SK-N-SH (cell line): ENCODE data around the gene GPATCH2L. TPM values are rescaled to one million over a fixed set of nuclear protein-coding genes. Genes with fewer than 3 reads are reported as not detected.

Experiments used
- CTCF ChIA-PET: fragments of 300-600, 350-600 bp; formaldehyde crosslinking; extraction: SDS; loops from one replicate; lab custom pipeline; 2021; lab: Yijun Ruan, JAX
- POLR2A ChIA-PET: fragments of 350-600 bp; sonication (Branson Sonifier 250); formaldehyde crosslinking; extraction: SDS; loops from one replicate; lab custom pipeline; 2020; ENCODE audit warnings: antibody characterized with exemption, inconsistent platforms; lab: Yijun Ruan, JAX
- DNase-seq: peaks from one replicate; pipeline ENCODE4 v3.0.0; 2012
- H2AFZ ChIP-seq: fragments of 200-600 bp; sonication (generic); 2 replicates; pipeline ENCODE4 v1.8.1; 2016; ENCODE audit warnings: antibody characterized with exemption, mild to moderate bottlenecking, low read depth
- H3F3A ChIP-seq: fragments of 200-600 bp; sonication (generic); replicated peaks from 2 replicates; pipeline ENCODE3; 2016; ENCODE audit warnings: antibody characterized with exemption, mild to moderate bottlenecking; ENCODE audit not compliant: insufficient read depth
- H3K27ac ChIP-seq, 2 experiments: fragments of 200-500 bp in 1 of 2; fragments of 200-600 bp in 1 of 2; sonication (Bioruptor generic) in 1 of 2; sonication (generic), shearing (Covaris generic) in 1 of 2; 2 replicates each; pipeline versions ENCODE4 v1.5.1 to v1.6.1; 2014 to 2016; ENCODE audit warnings: low read depth in 2 of 2, inconsistent platforms in 1 of 2, low read length in 1 of 2, mild to moderate bottlenecking in 1 of 2, mixed read lengths in 1 of 2
- H3K27me3 ChIP-seq: fragments of 200-600 bp; sonication (generic), shearing (Covaris generic); 2 replicates; pipeline ENCODE4 v1.6.1; 2016; ENCODE audit warnings: mixed run types; ENCODE audit not compliant: insufficient read depth
- H3K36me3 ChIP-seq, 2 experiments: fragments of 200-500 bp in 1 of 2; fragments of 200-600 bp in 1 of 2; sonication (Bioruptor generic) in 1 of 2; sonication (generic) in 1 of 2; replicated peaks in 1 of 2; 2 replicates each; pipeline versions ENCODE3 to v1.5.1; 2014 to 2016; ENCODE audit warnings: low read length in 1 of 2, mild to moderate bottlenecking in 1 of 2; ENCODE audit not compliant: insufficient read depth in 2 of 2, control insufficient read depth in 1 of 2
- H3K4me1 ChIP-seq, 2 experiments: fragments of 200-500 bp in 1 of 2; fragments of 200-600 bp in 1 of 2; sonication (Bioruptor generic) in 1 of 2; sonication (generic), shearing (Covaris generic) in 1 of 2; 2 replicates each; pipeline versions ENCODE4 v1.5.1 to v1.6.1; 2014 to 2016; ENCODE audit warnings: low read depth in 1 of 2, low read length in 1 of 2, mixed run types in 1 of 2; ENCODE audit not compliant: insufficient read depth in 2 of 2, control insufficient read depth in 1 of 2
- H3K4me2 ChIP-seq: fragments of 200-600 bp; sonication (generic), shearing (Covaris generic); 2 replicates; pipeline ENCODE4 v1.6.1; 2017; ENCODE audit warnings: mixed run types
- H3K4me3 ChIP-seq, 2 experiments: fragments of 200-500 bp in 1 of 2; fragments of 200-600 bp in 1 of 2; sonication (Bioruptor generic) in 1 of 2; sonication (generic), shearing (Covaris generic) in 1 of 2; 2 replicates each; pipeline versions ENCODE4 v1.5.1 to v1.8.1; 2014 to 2016; ENCODE audit warnings: low read depth in 2 of 2, inconsistent platforms in 1 of 2, low read length in 1 of 2, mild to moderate bottlenecking in 1 of 2, mixed read lengths in 1 of 2, moderate library complexity in 1 of 2
- H3K79me2 ChIP-seq: fragments of 200-600 bp; sonication (generic); 2 replicates; pipeline ENCODE4 v1.8.1; 2017; ENCODE audit warnings: mild to moderate bottlenecking; ENCODE audit not compliant: insufficient read depth
- H3K9ac ChIP-seq: fragments of 200-600 bp; sonication (generic); 2 replicates; pipeline ENCODE4 v1.6.1; 2017; ENCODE audit warnings: mixed run types
- H3K9me2 ChIP-seq: fragments of 200-600 bp; sonication (generic); 2 replicates; pipeline ENCODE4 v1.6.1; 2017; ENCODE audit warnings: mixed run types
- H3K9me3 ChIP-seq: fragments of 200-600 bp; sonication (generic); 2 replicates; pipeline ENCODE4 v1.6.1; 2017; ENCODE audit warnings: mixed run types, mild to moderate bottlenecking, moderate library complexity
- H4K20me1 ChIP-seq: fragments of 200-600 bp; sonication (generic); 2 replicates; pipeline ENCODE4 v1.6.1; 2017; ENCODE audit warnings: mild to moderate bottlenecking, mixed run types; ENCODE audit not compliant: insufficient read depth
- CHD2 ChIP-seq: fragments of 150-350 bp; IDR thresholded peaks from 2 replicates; pipeline ENCODE4 v1.6.1; 2018; ENCODE audit warnings: low read length; ENCODE audit not compliant: partially characterized antibody
- ELF1 ChIP-seq: IDR thresholded peaks from 2 replicates; pipeline ENCODE4 v1.4.0; 2012
- EP300 ChIP-seq, 2 experiments: IDR thresholded peaks; 2 replicates each; pipeline versions ENCODE4 v1.4.0 to v1.6.1; 2012; ENCODE audit warnings: borderline replicate concordance in 1 of 2, low read depth in 1 of 2, low read length in 1 of 2
- EZH2phosphoT487 ChIP-seq: fragments of 200-600 bp; sonication (generic); IDR thresholded peaks from 2 replicates; pipeline ENCODE4 v1.6.1; 2017; ENCODE audit warnings: low read depth, mixed run types, mild to moderate bottlenecking, antibody characterized with exemption, moderate library complexity, borderline replicate concordance
- FOSL2 ChIP-seq: IDR thresholded peaks from 2 replicates; pipeline ENCODE4 v1.4.0; 2012; ENCODE audit warnings: low read depth, mild to moderate bottlenecking, moderate library complexity, borderline replicate concordance
- FOXJ3 ChIP-seq: sonication (generic); formaldehyde crosslinking; IDR thresholded peaks from 2 replicates; pipeline ENCODE4 v1.5.1; 2020; ENCODE audit warnings: mild to moderate bottlenecking, missing genetic modification reagents
- FOXM1 ChIP-seq: IDR thresholded peaks from 2 replicates; pipeline ENCODE4 v1.4.0; 2012; ENCODE audit warnings: low read depth, mild to moderate bottlenecking
- GABPA ChIP-seq: IDR thresholded peaks from 2 replicates; pipeline ENCODE4 v1.4.0; 2012; ENCODE audit warnings: low read depth, mild to moderate bottlenecking
- GATA2 ChIP-seq: sonication (generic); formaldehyde crosslinking; IDR thresholded peaks from 2 replicates; pipeline ENCODE4 v1.5.0; 2020; ENCODE audit warnings: mild to moderate bottlenecking, missing genetic modification reagents
- JUND ChIP-seq: IDR thresholded peaks from 2 replicates; pipeline ENCODE4 v1.4.0; 2012
- MEF2A ChIP-seq: IDR thresholded peaks from 2 replicates; pipeline ENCODE4 v1.4.0; 2012; ENCODE audit warnings: low read depth, borderline replicate concordance
- POLR2AphosphoS5 ChIP-seq: IDR thresholded peaks from 2 replicates; pipeline ENCODE4 v1.6.1; 2012; ENCODE audit warnings: low read depth, low read length
- RAD21 ChIP-seq: IDR thresholded peaks from 2 replicates; pipeline ENCODE4 v1.6.1; 2012; ENCODE audit warnings: mild to moderate bottlenecking, low read length
- RCOR1 ChIP-seq: fragments of 150-350 bp; IDR thresholded peaks from 2 replicates; pipeline ENCODE4 v1.6.1; 2017; ENCODE audit warnings: antibody characterized with exemption, low read length
- RFX5 ChIP-seq: IDR thresholded peaks from 2 replicates; pipeline ENCODE4 v1.6.1; 2012; ENCODE audit warnings: mild to moderate bottlenecking, improper control_type of control experiment, low read length
- SIN3A ChIP-seq: IDR thresholded peaks from 2 replicates; pipeline ENCODE4 v1.6.1; 2012; ENCODE audit warnings: low read depth, mild to moderate bottlenecking, low read length, moderate library complexity, borderline replicate concordance
- SMC3 ChIP-seq: IDR thresholded peaks from 2 replicates; pipeline ENCODE4 v1.6.1; 2012; ENCODE audit warnings: low read depth, low read length, improper control_type of control experiment
- TAF1 ChIP-seq: IDR thresholded peaks from 2 replicates; pipeline ENCODE4 v1.6.1; 2012; ENCODE audit warnings: low read depth, mild to moderate bottlenecking, low read length, moderate library complexity, borderline replicate concordance
- TCF12 ChIP-seq: IDR thresholded peaks from 2 replicates; pipeline ENCODE4 v1.4.0; 2012
- TEAD4 ChIP-seq: IDR thresholded peaks from 2 replicates; pipeline ENCODE4 v1.4.0; 2012; ENCODE audit warnings: mild to moderate bottlenecking, borderline replicate concordance; ENCODE audit not compliant: insufficient read depth
- YY1 ChIP-seq: IDR thresholded peaks from 2 replicates; pipeline ENCODE4 v1.4.0; 2012; ENCODE audit warnings: low read depth, mild to moderate bottlenecking
- WGBS: methylation state at CpG from one replicate; pipeline ENCODE4 v1.1.6; 2017; ENCODE audit warnings: low lambda C conversion rate; 5-methylcytosine and 5-hydroxymethylcytosine counted together
- polyA plus RNA-seq, 3 experiments: library from polyadenylated mRNA; depleted of rRNA; stranded (reverse); fragments of >200 nt; gene quantifications; 2 replicates each; pipeline ENCODE4 v1.2.3, GENCODE V29; 2012
- TF ChIP-seq, protein P1 (sequence below): IDR thresholded peaks from 2 replicates; pipeline ENCODE4; 2012
- TF ChIP-seq, protein P2 (sequence below): IDR thresholded peaks from 2 replicates; pipeline ENCODE4 v1.4.0; 2012; ENCODE audit warnings: low read depth
- TF ChIP-seq, protein P3 (sequence below): fragments of 150-350 bp; IDR thresholded peaks from 2 replicates; pipeline ENCODE4 v1.6.1; 2016; ENCODE audit warnings: mild to moderate bottlenecking, low read depth, low read length
- TF ChIP-seq, protein P4 (sequence below): IDR thresholded peaks from 2 replicates; pipeline ENCODE4 v1.4.0; 2012; ENCODE audit warnings: low read depth, borderline replicate concordance
- TF ChIP-seq, protein P5 (sequence below): IDR thresholded peaks from 2 replicates; pipeline ENCODE4 v1.4.0; 2012; ENCODE audit warnings: low read depth, borderline replicate concordance
- TF ChIP-seq, protein P6 (sequence below): fragments of 200-600 bp; sonication (generic); IDR thresholded peaks from 2 replicates; pipeline ENCODE4 v1.6.1; 2017; ENCODE audit warnings: antibody characterized with exemption, mild to moderate bottlenecking, moderate library complexity

Gene GPATCH2L
- polyA plus RNA-seq, 1 of the 3 experiments (the other 2 are of a cell fraction) = 17.7 TPM

DNA sequence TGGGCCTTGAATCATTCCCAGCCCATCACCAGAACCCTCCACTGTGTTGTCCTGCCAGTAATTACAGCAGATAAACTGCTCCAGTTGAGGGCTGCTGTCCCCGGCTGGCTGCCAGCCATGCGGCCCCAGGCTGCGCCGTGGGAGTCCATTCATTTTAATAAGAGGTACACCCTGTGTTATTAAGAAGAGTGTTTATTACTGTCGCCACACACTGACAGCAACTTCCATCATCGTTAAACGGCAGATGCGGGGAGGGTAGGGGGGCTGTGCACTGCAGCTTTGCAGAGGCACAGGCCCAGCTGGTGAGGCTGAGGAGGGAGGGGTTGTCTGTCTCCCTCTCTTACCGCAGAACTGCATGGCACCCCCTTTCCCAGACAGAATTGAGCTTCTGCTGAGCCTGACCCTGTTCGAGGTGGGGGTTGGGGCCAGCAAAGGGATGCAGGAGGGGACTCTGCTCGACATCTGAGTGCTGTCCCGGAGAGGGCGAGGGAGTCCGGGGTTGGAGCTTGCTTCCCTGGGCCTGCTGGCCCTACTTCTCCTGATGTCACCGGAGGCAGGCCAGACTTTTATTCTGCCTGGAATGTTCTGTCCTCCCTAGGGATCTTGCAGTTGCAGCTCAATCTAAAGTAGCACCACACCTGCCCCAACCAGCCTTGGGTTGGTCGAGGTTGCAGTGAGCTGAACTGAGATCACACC is 33.8 kb upstream of the GPATCH2L start:
- no peak overlapping the region for H2AFZ ChIP-seq
- H3K27ac ChIP-seq = no peak overlapping the region
- H3K4me1 ChIP-seq = peaks cover 0 to 13% of the 10 kb centered on the region in 2 experiments; a peak in 2 of 4 replicates
- CTCF ChIA-PET = interaction anchor here (1.0 to 1.9 kb wide), 3 partner anchors 17 to 235 kb away, joined by 5 to 10 read pairs (median 7); no protein-coding TSS in a partner anchor
- DNase-seq = peak; percentile 79
- no peaks in the 10 kb centered on the region for H3F3A ChIP-seq
- no peak overlapping the region for H3K4me2 ChIP-seq
- H3K9ac ChIP-seq = no peak overlapping the region
- H3K4me3 ChIP-seq = no peak overlapping the region
- H3K9me3 ChIP-seq = no peaks in the 10 kb centered on the region
- 16% methylated on average over 11 of the region's 16 CpGs for WGBS
- H4K20me1 ChIP-seq = no peaks in the 10 kb centered on the region
- H3K9me2 ChIP-seq = no peaks in the 10 kb centered on the region
- peaks cover 8% of the 10 kb centered on the region; the same call in 1 of the 2 replicates for H3K27me3 ChIP-seq
- H3K79me2 ChIP-seq = no peaks in the 10 kb centered on the region
- H3K36me3 ChIP-seq = no peaks in the 10 kb centered on the region
- POLR2A ChIA-PET = no interaction called here
- TF ChIP-seq FOXJ3 (peak; percentile 75; the same call in 1 of the 2 replicates), GABPA (no peak), EZH2phosphoT487 (no peak), TCF12 (no peak; the same call in 1 of the 2 replicates), POLR2AphosphoS5 (no peak), JUND (no peak), TEAD4 (no peak), CHD2 (peak; percentile 30), EP300 (IDR thresholded peaks at IDR 0.05; ENCODE audit: borderline replicate concordance in 1 of 2, low read depth in 1 of 2, low read length in 1 of 2) (peak in 1 of 2 experiments; percentile 75; a peak in 2 of 4 replicates), TAF1 (no peak), RAD21 (no peak), ELF1 (no peak), MEF2A (no peak), SIN3A (no peak), SMC3 (no peak), FOSL2 (no peak), RCOR1 (peak; percentile 82; the same call in 1 of the 2 replicates), RFX5 (no peak), YY1 (no peak), GATA2 (CRISPR knock-in tag) (peak; percentile 77), FOXM1 (no peak)
- TF ChIP-seq, protein P1, sequence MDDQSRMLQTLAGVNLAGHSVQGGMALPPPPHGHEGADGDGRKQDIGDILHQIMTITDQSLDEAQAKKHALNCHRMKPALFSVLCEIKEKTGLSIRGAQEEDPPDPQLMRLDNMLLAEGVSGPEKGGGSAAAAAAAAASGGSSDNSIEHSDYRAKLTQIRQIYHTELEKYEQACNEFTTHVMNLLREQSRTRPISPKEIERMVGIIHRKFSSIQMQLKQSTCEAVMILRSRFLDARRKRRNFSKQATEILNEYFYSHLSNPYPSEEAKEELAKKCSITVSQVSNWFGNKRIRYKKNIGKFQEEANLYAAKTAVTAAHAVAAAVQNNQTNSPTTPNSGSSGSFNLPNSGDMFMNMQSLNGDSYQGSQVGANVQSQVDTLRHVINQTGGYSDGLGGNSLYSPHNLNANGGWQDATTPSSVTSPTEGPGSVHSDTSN = no peak
- TF ChIP-seq, protein P2, sequence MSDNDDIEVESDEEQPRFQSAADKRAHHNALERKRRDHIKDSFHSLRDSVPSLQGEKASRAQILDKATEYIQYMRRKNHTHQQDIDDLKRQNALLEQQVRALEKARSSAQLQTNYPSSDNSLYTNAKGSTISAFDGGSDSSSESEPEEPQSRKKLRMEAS = no peak
- TF ChIP-seq, protein P3, sequence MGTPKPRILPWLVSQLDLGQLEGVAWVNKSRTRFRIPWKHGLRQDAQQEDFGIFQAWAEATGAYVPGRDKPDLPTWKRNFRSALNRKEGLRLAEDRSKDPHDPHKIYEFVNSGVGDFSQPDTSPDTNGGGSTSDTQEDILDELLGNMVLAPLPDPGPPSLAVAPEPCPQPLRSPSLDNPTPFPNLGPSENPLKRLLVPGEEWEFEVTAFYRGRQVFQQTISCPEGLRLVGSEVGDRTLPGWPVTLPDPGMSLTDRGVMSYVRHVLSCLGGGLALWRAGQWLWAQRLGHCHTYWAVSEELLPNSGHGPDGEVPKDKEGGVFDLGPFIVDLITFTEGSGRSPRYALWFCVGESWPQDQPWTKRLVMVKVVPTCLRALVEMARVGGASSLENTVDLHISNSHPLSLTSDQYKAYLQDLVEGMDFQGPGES = no peak
- TF ChIP-seq, protein P4, sequence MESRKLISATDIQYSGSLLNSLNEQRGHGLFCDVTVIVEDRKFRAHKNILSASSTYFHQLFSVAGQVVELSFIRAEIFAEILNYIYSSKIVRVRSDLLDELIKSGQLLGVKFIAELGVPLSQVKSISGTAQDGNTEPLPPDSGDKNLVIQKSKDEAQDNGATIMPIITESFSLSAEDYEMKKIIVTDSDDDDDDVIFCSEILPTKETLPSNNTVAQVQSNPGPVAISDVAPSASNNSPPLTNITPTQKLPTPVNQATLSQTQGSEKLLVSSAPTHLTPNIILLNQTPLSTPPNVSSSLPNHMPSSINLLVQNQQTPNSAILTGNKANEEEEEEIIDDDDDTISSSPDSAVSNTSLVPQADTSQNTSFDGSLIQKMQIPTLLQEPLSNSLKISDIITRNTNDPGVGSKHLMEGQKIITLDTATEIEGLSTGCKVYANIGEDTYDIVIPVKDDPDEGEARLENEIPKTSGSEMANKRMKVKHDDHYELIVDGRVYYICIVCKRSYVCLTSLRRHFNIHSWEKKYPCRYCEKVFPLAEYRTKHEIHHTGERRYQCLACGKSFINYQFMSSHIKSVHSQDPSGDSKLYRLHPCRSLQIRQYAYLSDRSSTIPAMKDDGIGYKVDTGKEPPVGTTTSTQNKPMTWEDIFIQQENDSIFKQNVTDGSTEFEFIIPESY = no peak
- TF ChIP-seq, protein P5, sequence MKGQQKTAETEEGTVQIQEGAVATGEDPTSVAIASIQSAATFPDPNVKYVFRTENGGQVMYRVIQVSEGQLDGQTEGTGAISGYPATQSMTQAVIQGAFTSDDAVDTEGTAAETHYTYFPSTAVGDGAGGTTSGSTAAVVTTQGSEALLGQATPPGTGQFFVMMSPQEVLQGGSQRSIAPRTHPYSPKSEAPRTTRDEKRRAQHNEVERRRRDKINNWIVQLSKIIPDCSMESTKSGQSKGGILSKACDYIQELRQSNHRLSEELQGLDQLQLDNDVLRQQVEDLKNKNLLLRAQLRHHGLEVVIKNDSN = no peak
- TF ChIP-seq, protein P6, sequence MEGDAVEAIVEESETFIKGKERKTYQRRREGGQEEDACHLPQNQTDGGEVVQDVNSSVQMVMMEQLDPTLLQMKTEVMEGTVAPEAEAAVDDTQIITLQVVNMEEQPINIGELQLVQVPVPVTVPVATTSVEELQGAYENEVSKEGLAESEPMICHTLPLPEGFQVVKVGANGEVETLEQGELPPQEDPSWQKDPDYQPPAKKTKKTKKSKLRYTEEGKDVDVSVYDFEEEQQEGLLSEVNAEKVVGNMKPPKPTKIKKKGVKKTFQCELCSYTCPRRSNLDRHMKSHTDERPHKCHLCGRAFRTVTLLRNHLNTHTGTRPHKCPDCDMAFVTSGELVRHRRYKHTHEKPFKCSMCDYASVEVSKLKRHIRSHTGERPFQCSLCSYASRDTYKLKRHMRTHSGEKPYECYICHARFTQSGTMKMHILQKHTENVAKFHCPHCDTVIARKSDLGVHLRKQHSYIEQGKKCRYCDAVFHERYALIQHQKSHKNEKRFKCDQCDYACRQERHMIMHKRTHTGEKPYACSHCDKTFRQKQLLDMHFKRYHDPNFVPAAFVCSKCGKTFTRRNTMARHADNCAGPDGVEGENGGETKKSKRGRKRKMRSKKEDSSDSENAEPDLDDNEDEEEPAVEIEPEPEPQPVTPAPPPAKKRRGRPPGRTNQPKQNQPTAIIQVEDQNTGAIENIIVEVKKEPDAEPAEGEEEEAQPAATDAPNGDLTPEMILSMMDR = no peak
